Measurements from ENCODE around the gene NCK2. TPM values are rescaled to one million over a fixed set of nuclear protein-coding genes. Genes with fewer than 3 reads are reported as not detected.

Gene NCK2
- total RNA-seq, 1 experiment from 2014 or later: 89.0 TPM

DNA sequence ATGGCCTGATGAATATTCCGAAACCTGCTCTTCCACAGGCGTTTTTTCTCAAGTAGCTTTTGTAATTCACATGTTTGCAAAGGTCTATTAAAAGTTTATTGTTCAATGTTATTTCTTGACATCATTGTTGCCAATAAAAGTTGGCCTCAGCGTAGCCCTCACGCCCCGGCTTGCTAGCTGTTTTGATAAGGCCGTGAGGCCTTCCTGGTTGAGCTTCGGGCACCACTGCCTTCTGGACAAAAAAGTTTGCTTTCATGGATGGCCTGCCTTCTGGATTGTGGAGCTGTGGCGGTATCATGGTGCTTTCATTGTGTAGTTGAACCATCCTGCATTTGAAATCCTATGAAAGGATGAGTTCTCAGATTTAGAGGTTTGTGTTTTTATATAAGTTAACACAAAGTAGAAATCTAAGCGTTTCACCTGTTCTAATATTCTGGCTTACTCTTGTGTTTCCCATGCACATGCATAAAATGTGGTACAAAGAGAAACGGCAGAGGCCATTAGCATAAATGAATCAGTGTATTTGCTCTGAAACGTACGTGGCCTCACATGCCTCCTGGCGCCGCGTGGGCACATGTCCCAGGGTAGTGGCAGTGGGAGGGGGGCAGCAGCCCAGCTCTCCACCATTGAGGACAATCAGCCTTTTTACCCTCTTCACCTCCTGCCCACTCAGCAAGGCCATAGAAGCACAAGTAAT is 134.5 kb downstream of the NCK2 start:
- no peak overlapping the region for H3K4me3 ChIP-seq (ENCODE audit: low read depth, low read length)
- peaks cover 3% of the 10 kb centered on the region for H3K36me3 ChIP-seq (ENCODE audit: control insufficient read depth, insufficient read depth, low read length)
- H3K27ac Mint-ChIP-seq (ENCODE audit: unreplicated experiment): no peak overlapping the region
- no peaks in the 10 kb centered on the region for H3K9me3 Mint-ChIP-seq (ENCODE audit: unreplicated experiment)
- DNase-seq: no peak
- CTCF ChIA-PET: no interaction called here
- no TSS peak for BruUV-seq (replicated peaks)
- H3K36me3 Mint-ChIP-seq (ENCODE audit: insufficient read depth, unreplicated experiment): peaks cover 73% of the 10 kb centered on the region
- no peak overlapping the region for H3K4me3 Mint-ChIP-seq (ENCODE audit: unreplicated experiment)
- H3K9me3 ChIP-seq: no peaks in the 10 kb centered on the region
- POLR2A ChIA-PET: no interaction called here
- H3K27me3 Mint-ChIP-seq (ENCODE audit: insufficient read depth, unreplicated experiment): no peaks in the 10 kb centered on the region
- TF ChIP-seq, protein P1, sequence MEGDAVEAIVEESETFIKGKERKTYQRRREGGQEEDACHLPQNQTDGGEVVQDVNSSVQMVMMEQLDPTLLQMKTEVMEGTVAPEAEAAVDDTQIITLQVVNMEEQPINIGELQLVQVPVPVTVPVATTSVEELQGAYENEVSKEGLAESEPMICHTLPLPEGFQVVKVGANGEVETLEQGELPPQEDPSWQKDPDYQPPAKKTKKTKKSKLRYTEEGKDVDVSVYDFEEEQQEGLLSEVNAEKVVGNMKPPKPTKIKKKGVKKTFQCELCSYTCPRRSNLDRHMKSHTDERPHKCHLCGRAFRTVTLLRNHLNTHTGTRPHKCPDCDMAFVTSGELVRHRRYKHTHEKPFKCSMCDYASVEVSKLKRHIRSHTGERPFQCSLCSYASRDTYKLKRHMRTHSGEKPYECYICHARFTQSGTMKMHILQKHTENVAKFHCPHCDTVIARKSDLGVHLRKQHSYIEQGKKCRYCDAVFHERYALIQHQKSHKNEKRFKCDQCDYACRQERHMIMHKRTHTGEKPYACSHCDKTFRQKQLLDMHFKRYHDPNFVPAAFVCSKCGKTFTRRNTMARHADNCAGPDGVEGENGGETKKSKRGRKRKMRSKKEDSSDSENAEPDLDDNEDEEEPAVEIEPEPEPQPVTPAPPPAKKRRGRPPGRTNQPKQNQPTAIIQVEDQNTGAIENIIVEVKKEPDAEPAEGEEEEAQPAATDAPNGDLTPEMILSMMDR (IDR thresholded peaks at IDR 0.05; ENCODE audit: insufficient read depth in 1 of 2, low read depth in 1 of 2, low read length in 1 of 2, severe bottlenecking in 1 of 2, unreplicated experiment in 1 of 2): no peak
- intact Hi-C loops (cut with micrococcal nuclease; ENCODE audit: unreplicated experiment): no loop called here
- no peaks in the 10 kb centered on the region for H3K27me3 ChIP-seq (replicated peaks; ENCODE audit: control insufficient read depth, insufficient read depth, low read length)
- peaks cover 14% of the 10 kb centered on the region for H3K4me1 Mint-ChIP-seq (ENCODE audit: low read depth, unreplicated experiment)
- peaks cover 2% of the 10 kb centered on the region for H3K4me1 ChIP-seq

DNA sequence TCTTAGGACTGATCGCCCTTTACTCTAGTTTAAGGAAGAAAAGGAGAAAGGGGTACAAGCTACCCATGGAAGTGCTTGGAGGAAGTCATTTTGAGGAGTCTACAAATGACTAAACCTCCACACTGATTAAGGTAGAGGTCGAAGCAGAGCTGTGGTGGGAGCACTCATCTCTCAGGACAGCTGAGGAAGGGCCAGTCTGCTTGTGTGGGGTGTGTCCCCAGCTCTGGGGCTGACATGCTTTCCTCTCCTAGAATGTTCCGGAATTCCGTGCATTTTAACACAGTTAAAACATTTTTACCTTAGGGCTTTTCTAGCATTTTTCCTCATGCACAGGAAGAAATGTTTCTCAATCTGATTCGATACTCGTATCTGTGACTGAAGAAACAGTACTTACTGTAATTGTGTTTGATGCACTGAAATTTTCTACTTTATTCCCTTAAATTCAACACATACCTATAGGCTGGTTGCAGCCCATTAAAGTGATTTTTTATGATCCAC is 135.1 kb downstream of the NCK2 start:
- intact Hi-C loops (cut with micrococcal nuclease; ENCODE audit: unreplicated experiment): no loop called here
- no peak overlapping the region for H3K4me3 ChIP-seq (ENCODE audit: low read depth, low read length)
- H3K36me3 ChIP-seq (ENCODE audit: control insufficient read depth, insufficient read depth, low read length): peaks cover 3% of the 10 kb centered on the region
- no peak overlapping the region for H3K27ac Mint-ChIP-seq (ENCODE audit: unreplicated experiment)
- H3K36me3 Mint-ChIP-seq (ENCODE audit: insufficient read depth, unreplicated experiment): peaks cover 70% of the 10 kb centered on the region
- no peak overlapping the region for H3K4me3 Mint-ChIP-seq (ENCODE audit: unreplicated experiment)
- peaks cover 14% of the 10 kb centered on the region for H3K4me1 Mint-ChIP-seq (ENCODE audit: low read depth, unreplicated experiment)
- no TSS peak for BruUV-seq (replicated peaks)
- TF ChIP-seq, protein P1 (IDR thresholded peaks at IDR 0.05; ENCODE audit: insufficient read depth in 1 of 2, low read depth in 1 of 2, low read length in 1 of 2, severe bottlenecking in 1 of 2, unreplicated experiment in 1 of 2): no peak
- CTCF ChIA-PET: no interaction called here
- H3K27me3 Mint-ChIP-seq (ENCODE audit: insufficient read depth, unreplicated experiment): no peaks in the 10 kb centered on the region
- H3K4me1 ChIP-seq: no peaks in the 10 kb centered on the region
- no peaks in the 10 kb centered on the region for H3K9me3 Mint-ChIP-seq (ENCODE audit: unreplicated experiment)
- POLR2A ChIA-PET: interaction anchor here (0.5 kb wide), 1 partner anchor 304 kb away, joined by 3 read pairs; no protein-coding TSS in a partner anchor
- no peaks in the 10 kb centered on the region for H3K27me3 ChIP-seq (replicated peaks; ENCODE audit: control insufficient read depth, insufficient read depth, low read length)
- H3K9me3 ChIP-seq: no peaks in the 10 kb centered on the region
- DNase-seq: no peak

DNA sequence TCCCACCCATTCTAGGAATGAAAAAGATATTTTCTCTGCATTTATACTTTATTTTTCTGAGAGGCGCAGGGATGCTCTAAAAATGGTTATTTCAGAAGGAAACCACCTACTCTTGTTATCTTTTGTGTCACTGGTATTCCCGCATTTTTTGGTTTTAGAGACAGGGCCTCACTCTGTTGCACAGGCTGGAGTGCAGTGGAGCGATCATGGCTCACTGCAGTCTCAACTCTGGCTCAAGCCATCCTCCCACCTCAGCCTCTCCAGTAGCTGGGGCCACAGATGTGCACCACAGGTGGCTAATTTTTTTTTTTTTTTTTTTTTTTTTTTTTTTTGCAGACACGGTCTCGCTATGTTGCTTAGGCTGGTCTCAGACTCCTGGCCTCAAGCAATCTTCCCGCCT is 135.9 kb downstream of the NCK2 start:
- Histone ChIP-seq H3K27me3 (replicated peaks; ENCODE audit: control insufficient read depth, insufficient read depth, low read length) (no peaks in the 10 kb centered on the region), H3K36me3 (ENCODE audit: control insufficient read depth, insufficient read depth, low read length) (peaks cover 3% of the 10 kb centered on the region), H3K9me3 (no peaks in the 10 kb centered on the region), H3K4me1 (peaks cover 1% of the 10 kb centered on the region), H3K4me3 (ENCODE audit: low read depth, low read length) (no peak overlapping the region)
- no peak overlapping the region for H3K27ac Mint-ChIP-seq (ENCODE audit: unreplicated experiment)
- intact Hi-C loops (cut with micrococcal nuclease; ENCODE audit: unreplicated experiment): no loop called here
- TF ChIP-seq, protein P1 (IDR thresholded peaks at IDR 0.05; ENCODE audit: insufficient read depth in 1 of 2, low read depth in 1 of 2, low read length in 1 of 2, severe bottlenecking in 1 of 2, unreplicated experiment in 1 of 2): no peak
- BruUV-seq (replicated peaks): no TSS peak
- peaks cover 16% of the 10 kb centered on the region for H3K4me1 Mint-ChIP-seq (ENCODE audit: low read depth, unreplicated experiment)
- H3K36me3 Mint-ChIP-seq (ENCODE audit: insufficient read depth, unreplicated experiment): peaks cover 73% of the 10 kb centered on the region
- no peak for DNase-seq
- H3K9me3 Mint-ChIP-seq (ENCODE audit: unreplicated experiment): no peaks in the 10 kb centered on the region
- CTCF ChIA-PET: no interaction called here
- POLR2A ChIA-PET: no interaction called here
- H3K4me3 Mint-ChIP-seq (ENCODE audit: unreplicated experiment): no peak overlapping the region
- H3K27me3 Mint-ChIP-seq (ENCODE audit: insufficient read depth, unreplicated experiment): no peaks in the 10 kb centered on the region
